Hematopoietic multipotent progenitor cell (in vitro differentiated cells): ENCODE measurements around the gene RRP1B. TPM values are rescaled to one million over a fixed set of nuclear protein-coding genes. Genes with fewer than 3 reads are reported as not detected.
"Not testable (repeated sequence)": the region's sequence is repeated elsewhere in the genome, so short reads cannot be mapped to it uniquely, and the experiment has no call there.

ENCODE experiments used
- DNase-seq, 3 donors: peaks; one replicate each; pipeline ENCODE4 v3.0.0-alpha.2; 2011 to 2015; ENCODE audit warnings: low read depth in 2 of 3, low spot score in 2 of 3
- total RNA-seq: library from RNA; depleted of rRNA; stranded (reverse); fragments of >200 nt; gene quantifications from one replicate; pipeline ENCODE4 v1.2.3, GENCODE V29; 2012

RRP1B gene
- 17.8 TPM for total RNA-seq

- peak; percentile 75 to 84 (median 84) for DNase-seq
These were observed at the start of gene RRP1B, which contains the start of gene HSF2BP for GRCh38 chr21:43659136-43660000. RRP1B (plus strand) TSS chr21:43659560; CDS start chr21:43659665, 105 bp downstream. HSF2BP (minus strand) TSS chr21:43659488; CDS start chr21:43658096, 1,392 bp downstream.

- DNase-seq: peak in 2 of 3 donors; percentile 31 to 58
These were observed 47.6 kb upstream of the RRP1B start for GRCh38 chr21:43611598-43612369.

GRCh38 chr21:43613755-43614638 lies 45.4 kb upstream of the RRP1B start:
- no peak for DNase-seq

GRCh38 chr21:43614839-43615238 lies 44.5 kb upstream of the RRP1B start:
- DNase-seq: no peak

- not testable (repeated sequence) for DNase-seq
These were observed 42.5 kb upstream of the RRP1B start for GRCh38 chr21:43616861-43617260.

GRCh38 chr21:43618940-43619339 lies 40.4 kb upstream of the RRP1B start:
- no peak for DNase-seq

- DNase-seq: no peak
These were observed 40.0 kb upstream of the RRP1B start for GRCh38 chr21:43619344-43619743.

GRCh38 chr21:43619856-43620255 lies 39.5 kb upstream of the RRP1B start:
- DNase-seq: no peak

- DNase-seq: no peak
These were observed 36.6 kb upstream of the RRP1B start for GRCh38 chr21:43622796-43623195.

GRCh38 chr21:43623588-43623987 lies 35.8 kb upstream of the RRP1B start:
- DNase-seq: no peak

GRCh38 chr21:43624339-43624738 lies 35.0 kb upstream of the RRP1B start:
- no peak for DNase-seq

- no peak for DNase-seq
These were observed 33.0 kb upstream of the RRP1B start for GRCh38 chr21:43626390-43626789.

- DNase-seq: no peak
These were observed 31.8 kb upstream of the RRP1B start for GRCh38 chr21:43627527-43627926.

GRCh38 chr21:43631411-43632107 lies 27.8 kb upstream of the RRP1B start:
- no peak for DNase-seq

- DNase-seq: no peak
These were observed 26.9 kb upstream of the RRP1B start for GRCh38 chr21:43632373-43632905.

GRCh38 chr21:43634618-43635017 lies 24.7 kb upstream of the RRP1B start:
- DNase-seq: no peak

GRCh38 chr21:43635436-43635835 lies 23.9 kb upstream of the RRP1B start:
- no peak for DNase-seq

- no peak for DNase-seq
These were observed 21.7 kb upstream of the RRP1B start for GRCh38 chr21:43637530-43638158.
